ENCODE data around the gene STK10. TPM values are rescaled to one million over a fixed set of nuclear protein-coding genes. Genes with fewer than 3 reads are reported as not detected.

The STK10 gene
- total and polyA plus RNA-seq, 9 of the 15 experiments (the other 6 are each of a cell fraction or from before 2014, with no cell fraction given), result 0.30 to 6.7 (median 2.4) TPM

- H3K4me2 ChIP-seq (ENCODE audit: insufficient read depth, low read length), result no peak overlapping the region
- CTCF ChIA-PET (ENCODE audit: low intra/inter-chr PET ratio), result no interaction called here
- H3K27me3 ChIP-seq (ENCODE audit: control insufficient read depth in 2 of 2, insufficient read depth in 2 of 2, low read length in 2 of 2), result peaks cover 2 to 16% of the 10 kb centered on the region in 2 experiments; a peak in 2 of 5 replicates
- TF ChIP-seq ZNF431 (CRISPR knock-in tag; IDR thresholded peaks at IDR 0.05) (no peak), SETDB1 (IDR thresholded peaks at IDR 0.05; ENCODE audit: low read length) (no peak), MXI1 (IDR thresholded peaks at IDR 0.05; ENCODE audit: low read depth, low read length) (no peak), ZKSCAN1 (IDR thresholded peaks at IDR 0.05; ENCODE audit: low read depth, low read length) (no peak), ZNF696 (CRISPR knock-in tag; conservative IDR thresholded peaks at IDR 0.05) (no peak), SIN3B (IDR thresholded peaks at IDR 0.05; ENCODE audit: low read depth) (no peak), KDM5B (IDR thresholded peaks at IDR 0.05; ENCODE audit: insufficient replicate concordance, low read depth, low read length) (no peak), MXD1 (CRISPR knock-in tag; IDR thresholded peaks at IDR 0.05; ENCODE audit: borderline replicate concordance, poor library complexity, severe bottlenecking) (no peak), CREB3L1 (IDR thresholded peaks at IDR 0.05; ENCODE audit: borderline replicate concordance, low read depth) (no peak), ETV5 (CRISPR knock-in tag; IDR thresholded peaks at IDR 0.05; ENCODE audit: low read depth) (no peak), ZBTB1 (CRISPR knock-in tag; IDR thresholded peaks at IDR 0.05; ENCODE audit: borderline replicate concordance, low read depth) (no peak), MCM2 (IDR thresholded peaks at IDR 0.05; ENCODE audit: low read depth) (no peak), EHMT2 (IDR thresholded peaks at IDR 0.05) (no peak), SNAPC5 (CRISPR knock-in tag; IDR thresholded peaks at IDR 0.05) (no peak), HIVEP1 (CRISPR knock-in tag; IDR thresholded peaks at IDR 0.05) (no peak), ELF2 (CRISPR knock-in tag; IDR thresholded peaks at IDR 0.05) (no peak), ZNF324 (CRISPR knock-in tag; IDR thresholded peaks at IDR 0.05) (no peak)
- no peaks in the 10 kb centered on the region for H4K20me1 ChIP-seq (replicated peaks; ENCODE audit: control insufficient read depth, insufficient read depth, low read length)
- ATAC-seq (no peak), FAIRE-seq (no peak), DNase-seq (ENCODE audit: extremely low read depth in 1 of 4, low spot score in 3 of 4) (no peak)
- H3K9me1 ChIP-seq (ENCODE audit: control insufficient read depth, insufficient read depth, low read length), result no peaks in the 10 kb centered on the region
- 56% methylated on average over 10 of the region's 10 CpGs for WGBS (ENCODE audit: insufficient coverage, low coverage, missing lambda C conversion rate)
- H3K9me3 ChIP-seq (replicated peaks; ENCODE audit: control insufficient read depth, insufficient read depth, low read depth, low read length), result no peaks in the 10 kb centered on the region
- no peak overlapping the region for H3K27ac ChIP-seq (ENCODE audit: extremely low read depth, low read depth, low read length)
- POLR2A ChIA-PET, result no interaction called here
- no peak overlapping the region for H3K4me3 ChIP-seq
- no peaks in the 10 kb centered on the region; a peak in 1 of 5 replicates for H3K4me1 ChIP-seq (replicated peaks in 1 of 2; ENCODE audit: control insufficient read depth in 2 of 2, insufficient read depth in 2 of 2, low read length in 2 of 2)
- H2AFZ ChIP-seq (ENCODE audit: low read depth, low read length), result no peak overlapping the region
- no peak overlapping the region; a peak in 2 of 4 replicates for H3K9ac ChIP-seq (ENCODE audit: insufficient read depth in 1 of 2, low read depth in 2 of 2, low read length in 2 of 2)
- BruUV-seq (replicated peaks), result no TSS peak
- H3K79me2 ChIP-seq (ENCODE audit: control insufficient read depth, insufficient read depth, low read length), result no peaks in the 10 kb centered on the region
- no peaks in the 10 kb centered on the region for H3K36me3 ChIP-seq (ENCODE audit: control insufficient read depth, insufficient read depth, low read length)
- intact Hi-C loops (cut with micrococcal nuclease) (no loop called here), in situ Hi-C loops (cut with MboI) (no loop called here)
Measured at GRCh38 chr5:172085738-172086137, 102.3 kb downstream of the STK10 start.
